Ishikawa (cell line): Measurements from ENCODE around the gene CLDN5.

Experiments
- CEBPB ChIP-seq: IDR thresholded peaks from 2 replicates; pipeline ENCODE4 v1.6.1; 2012
- CREB1 ChIP-seq: IDR thresholded peaks from 2 replicates; pipeline ENCODE4 v1.6.1; 2012; ENCODE audit warnings: low read depth
- EGR1 ChIP-seq: IDR thresholded peaks from 2 replicates; pipeline ENCODE4 v1.6.1; 2012
- EP300 ChIP-seq: IDR thresholded peaks from 2 replicates; pipeline ENCODE4 v1.6.1; 2012; ENCODE audit warnings: borderline replicate concordance
- FOXM1 ChIP-seq: IDR thresholded peaks from 2 replicates; pipeline ENCODE4 v1.6.1; 2012; ENCODE audit warnings: low read depth, borderline replicate concordance
- NFIC ChIP-seq: IDR thresholded peaks from 2 replicates; pipeline ENCODE4 v1.6.1; 2012
- RAD21 ChIP-seq: IDR thresholded peaks from 2 replicates; pipeline ENCODE4 v1.6.1; 2012; ENCODE audit warnings: low read depth
- TAF1 ChIP-seq: IDR thresholded peaks from 2 replicates; pipeline ENCODE4 v1.6.1; 2012; ENCODE audit warnings: low read depth, mild to moderate bottlenecking
- TCF12 ChIP-seq: IDR thresholded peaks from 2 replicates; pipeline ENCODE4 v1.6.1; 2012; ENCODE audit warnings: low read depth
- TEAD4 ChIP-seq: IDR thresholded peaks from 2 replicates; pipeline ENCODE4 v1.6.1; 2012
- YY1 ChIP-seq: IDR thresholded peaks from 2 replicates; pipeline ENCODE4 v1.6.1; 2012; ENCODE audit warnings: low read depth
- ZBTB7A ChIP-seq: IDR thresholded peaks from 2 replicates; pipeline ENCODE4 v1.6.1; 2012; ENCODE audit warnings: low read depth
- TF ChIP-seq, protein P1 (sequence below): IDR thresholded peaks from 2 replicates; pipeline ENCODE4 v1.6.1; 2012
- TF ChIP-seq, protein P2 (sequence below): IDR thresholded peaks from 2 replicates; pipeline ENCODE4 v1.6.1; 2012; ENCODE audit warnings: low read depth, mild to moderate bottlenecking
- TF ChIP-seq, protein P3 (sequence below): IDR thresholded peaks from 2 replicates; pipeline ENCODE4 v1.6.1; 2012

Gene CLDN5

GRCh38 chr22:19545935-19546207 is 21.7 kb upstream of the CLDN5 start:
- TF ChIP-seq, protein P1, sequence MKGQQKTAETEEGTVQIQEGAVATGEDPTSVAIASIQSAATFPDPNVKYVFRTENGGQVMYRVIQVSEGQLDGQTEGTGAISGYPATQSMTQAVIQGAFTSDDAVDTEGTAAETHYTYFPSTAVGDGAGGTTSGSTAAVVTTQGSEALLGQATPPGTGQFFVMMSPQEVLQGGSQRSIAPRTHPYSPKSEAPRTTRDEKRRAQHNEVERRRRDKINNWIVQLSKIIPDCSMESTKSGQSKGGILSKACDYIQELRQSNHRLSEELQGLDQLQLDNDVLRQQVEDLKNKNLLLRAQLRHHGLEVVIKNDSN: no peak
- no peak for TF ChIP-seq EGR1
- no peak for TF ChIP-seq ZBTB7A
- TF ChIP-seq YY1: no peak
- TF ChIP-seq, protein P2, sequence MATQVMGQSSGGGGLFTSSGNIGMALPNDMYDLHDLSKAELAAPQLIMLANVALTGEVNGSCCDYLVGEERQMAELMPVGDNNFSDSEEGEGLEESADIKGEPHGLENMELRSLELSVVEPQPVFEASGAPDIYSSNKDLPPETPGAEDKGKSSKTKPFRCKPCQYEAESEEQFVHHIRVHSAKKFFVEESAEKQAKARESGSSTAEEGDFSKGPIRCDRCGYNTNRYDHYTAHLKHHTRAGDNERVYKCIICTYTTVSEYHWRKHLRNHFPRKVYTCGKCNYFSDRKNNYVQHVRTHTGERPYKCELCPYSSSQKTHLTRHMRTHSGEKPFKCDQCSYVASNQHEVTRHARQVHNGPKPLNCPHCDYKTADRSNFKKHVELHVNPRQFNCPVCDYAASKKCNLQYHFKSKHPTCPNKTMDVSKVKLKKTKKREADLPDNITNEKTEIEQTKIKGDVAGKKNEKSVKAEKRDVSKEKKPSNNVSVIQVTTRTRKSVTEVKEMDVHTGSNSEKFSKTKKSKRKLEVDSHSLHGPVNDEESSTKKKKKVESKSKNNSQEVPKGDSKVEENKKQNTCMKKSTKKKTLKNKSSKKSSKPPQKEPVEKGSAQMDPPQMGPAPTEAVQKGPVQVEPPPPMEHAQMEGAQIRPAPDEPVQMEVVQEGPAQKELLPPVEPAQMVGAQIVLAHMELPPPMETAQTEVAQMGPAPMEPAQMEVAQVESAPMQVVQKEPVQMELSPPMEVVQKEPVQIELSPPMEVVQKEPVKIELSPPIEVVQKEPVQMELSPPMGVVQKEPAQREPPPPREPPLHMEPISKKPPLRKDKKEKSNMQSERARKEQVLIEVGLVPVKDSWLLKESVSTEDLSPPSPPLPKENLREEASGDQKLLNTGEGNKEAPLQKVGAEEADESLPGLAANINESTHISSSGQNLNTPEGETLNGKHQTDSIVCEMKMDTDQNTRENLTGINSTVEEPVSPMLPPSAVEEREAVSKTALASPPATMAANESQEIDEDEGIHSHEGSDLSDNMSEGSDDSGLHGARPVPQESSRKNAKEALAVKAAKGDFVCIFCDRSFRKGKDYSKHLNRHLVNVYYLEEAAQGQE: no peak
- TF ChIP-seq CREB1: no peak
- no peak for TF ChIP-seq TEAD4
- TF ChIP-seq EP300: no peak

GRCh38 chr22:19543970-19544708 is 19.9 kb upstream of the CLDN5 start:
- no peak for TF ChIP-seq TCF12
- no peak for TF ChIP-seq EGR1
- TF ChIP-seq NFIC: no peak
- no peak for TF ChIP-seq CREB1
- no peak for TF ChIP-seq YY1
- no peak for TF ChIP-seq CEBPB
- no peak for TF ChIP-seq ZBTB7A
- no peak for TF ChIP-seq RAD21
- TF ChIP-seq, protein P3, sequence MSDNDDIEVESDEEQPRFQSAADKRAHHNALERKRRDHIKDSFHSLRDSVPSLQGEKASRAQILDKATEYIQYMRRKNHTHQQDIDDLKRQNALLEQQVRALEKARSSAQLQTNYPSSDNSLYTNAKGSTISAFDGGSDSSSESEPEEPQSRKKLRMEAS: no peak
- TF ChIP-seq TEAD4: no peak
- TF ChIP-seq, protein P2: no peak
- TF ChIP-seq FOXM1: no peak

GRCh38 chr22:19540394-19540793 is 16.2 kb upstream of the CLDN5 start:
- no peak for TF ChIP-seq CREB1
- TF ChIP-seq TEAD4: no peak
- TF ChIP-seq TCF12: no peak
- no peak for TF ChIP-seq YY1
- no peak for TF ChIP-seq TAF1
- TF ChIP-seq, protein P2: no peak
- TF ChIP-seq CEBPB: no peak
- TF ChIP-seq RAD21: no peak
- TF ChIP-seq, protein P3: no peak

GRCh38 chr22:19537941-19538488 is 13.8 kb upstream of the CLDN5 start:
- TF ChIP-seq, protein P2: no peak
- TF ChIP-seq TEAD4: no peak
- TF ChIP-seq TCF12: no peak
- no peak for TF ChIP-seq EP300
- TF ChIP-seq FOXM1: no peak
- no peak for TF ChIP-seq CREB1
- TF ChIP-seq ZBTB7A: no peak
- TF ChIP-seq YY1: no peak
- no peak for TF ChIP-seq EGR1
